ENCODE measurements around the gene CPNE8.

The CPNE8 gene

DNA sequence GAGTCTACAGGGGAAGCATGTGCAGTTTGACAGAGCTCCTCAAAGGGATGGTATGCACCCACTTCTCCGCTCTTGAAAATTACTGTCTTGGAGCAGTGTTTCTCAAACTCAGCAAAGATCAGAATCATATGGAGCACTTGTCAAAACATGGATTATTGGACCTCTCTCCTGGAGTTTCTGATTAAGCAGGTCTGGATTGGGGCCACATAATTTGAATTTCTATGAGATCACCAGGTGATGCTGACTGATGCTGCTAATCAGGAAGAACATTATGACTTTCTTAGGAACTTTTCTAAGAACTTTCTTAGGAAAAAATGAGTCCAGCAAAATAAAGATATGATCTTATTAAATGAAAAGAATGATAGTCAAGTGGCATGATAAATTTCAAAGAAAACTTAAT is 144.3 kb downstream of the CPNE8 start:
- H2AFZ ChIP-seq (ENCODE audit: low read length) = no peak overlapping the region
- H4K20me1 ChIP-seq (ENCODE audit: insufficient read depth, low read length, poor library complexity, severe bottlenecking) = no peaks in the 10 kb centered on the region
- H3K9me3 ChIP-seq (ENCODE audit: insufficient read depth, low read depth, low read length) = no peaks in the 10 kb centered on the region
- H3K36me3 ChIP-seq (ENCODE audit: insufficient read depth, low read length) = no peaks in the 10 kb centered on the region
- H3K27me3 ChIP-seq (ENCODE audit: insufficient read depth, low read length, poor library complexity, severe bottlenecking) = no peaks in the 10 kb centered on the region
- H3K9me2 ChIP-seq (replicated peaks; ENCODE audit: low read depth, low read length) = no peaks in the 10 kb centered on the region
- H3K4me2 ChIP-seq (ENCODE audit: low read depth, low read length, poor library complexity, severe bottlenecking) = no peak overlapping the region
- no peak for TF ChIP-seq EZH2phosphoT487 (IDR thresholded peaks at IDR 0.05; ENCODE audit: borderline replicate concordance)
- no peak for TF ChIP-seq CTCF (conservative IDR thresholded peaks at IDR 0.05; ENCODE audit: low read length)
- H3K9ac ChIP-seq (ENCODE audit: low read depth, low read length, poor library complexity, severe bottlenecking) = no peak overlapping the region
- no peaks in the 10 kb centered on the region for H3F3A ChIP-seq (ENCODE audit: low read depth)
- no peaks in the 10 kb centered on the region for H3K79me2 ChIP-seq (ENCODE audit: insufficient read depth, low read length)
- H3K4me1 ChIP-seq (ENCODE audit: insufficient read depth, low read length, poor library complexity, severe bottlenecking) = no peaks in the 10 kb centered on the region
- H3K4me3 ChIP-seq (ENCODE audit: low read length, poor library complexity, severe bottlenecking) = no peak overlapping the region

GRCh38 chr12:38759621-38760020 is 145.8 kb downstream of the CPNE8 start:
- no peaks in the 10 kb centered on the region for H3K36me3 ChIP-seq (ENCODE audit: insufficient read depth, low read length)
- TF ChIP-seq EZH2phosphoT487 (IDR thresholded peaks at IDR 0.05; ENCODE audit: borderline replicate concordance) = no peak
- H2AFZ ChIP-seq (ENCODE audit: low read length) = no peak overlapping the region
- no peaks in the 10 kb centered on the region for H3F3A ChIP-seq (ENCODE audit: low read depth)
- no peaks in the 10 kb centered on the region for H3K4me1 ChIP-seq (ENCODE audit: insufficient read depth, low read length, poor library complexity, severe bottlenecking)
- H3K27me3 ChIP-seq (ENCODE audit: insufficient read depth, low read length, poor library complexity, severe bottlenecking) = no peaks in the 10 kb centered on the region
- H3K9ac ChIP-seq (ENCODE audit: low read depth, low read length, poor library complexity, severe bottlenecking) = no peak overlapping the region
- no peaks in the 10 kb centered on the region for H3K79me2 ChIP-seq (ENCODE audit: insufficient read depth, low read length)
- H4K20me1 ChIP-seq (ENCODE audit: insufficient read depth, low read length, poor library complexity, severe bottlenecking) = no peaks in the 10 kb centered on the region
- H3K9me2 ChIP-seq (replicated peaks; ENCODE audit: low read depth, low read length) = no peaks in the 10 kb centered on the region
- no peak overlapping the region for H3K4me3 ChIP-seq (ENCODE audit: low read length, poor library complexity, severe bottlenecking)
- H3K4me2 ChIP-seq (ENCODE audit: low read depth, low read length, poor library complexity, severe bottlenecking) = no peak overlapping the region
- H3K9me3 ChIP-seq (ENCODE audit: insufficient read depth, low read depth, low read length) = no peaks in the 10 kb centered on the region

DNA sequence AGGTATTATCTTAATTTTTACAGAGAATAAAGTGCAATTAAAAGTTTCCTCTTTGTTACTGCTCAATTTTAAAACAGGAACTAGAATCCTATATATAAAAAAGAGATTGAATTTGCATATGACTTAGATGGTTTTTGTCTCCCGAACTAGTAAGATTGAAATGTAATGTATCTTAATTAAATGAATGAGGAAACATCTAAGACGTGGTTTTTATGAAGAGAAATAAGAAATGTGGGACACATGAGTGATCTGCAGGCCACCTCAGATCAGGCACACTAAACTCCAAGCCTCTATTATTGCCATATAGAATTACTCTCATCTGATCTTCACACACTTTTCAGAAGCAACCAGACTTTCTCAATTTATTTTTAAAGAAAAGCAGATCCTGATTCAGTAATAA is 158.6 kb downstream of the CPNE8 start:
- H3K4me1 ChIP-seq (ENCODE audit: insufficient read depth, low read length, poor library complexity, severe bottlenecking) = no peaks in the 10 kb centered on the region
- no peaks in the 10 kb centered on the region for H3K9me2 ChIP-seq (replicated peaks; ENCODE audit: low read depth, low read length)
- no peak overlapping the region for H2AFZ ChIP-seq (ENCODE audit: low read length)
- H3K4me2 ChIP-seq (ENCODE audit: low read depth, low read length, poor library complexity, severe bottlenecking) = no peak overlapping the region
- no peaks in the 10 kb centered on the region for H3K9me3 ChIP-seq (ENCODE audit: insufficient read depth, low read depth, low read length)
- H3K79me2 ChIP-seq (ENCODE audit: insufficient read depth, low read length) = no peaks in the 10 kb centered on the region
- no peak for TF ChIP-seq CTCF (conservative IDR thresholded peaks at IDR 0.05; ENCODE audit: low read length)
- TF ChIP-seq EZH2phosphoT487 (IDR thresholded peaks at IDR 0.05; ENCODE audit: borderline replicate concordance) = no peak
- no peaks in the 10 kb centered on the region for H3K27me3 ChIP-seq (ENCODE audit: insufficient read depth, low read length, poor library complexity, severe bottlenecking)
- no peak overlapping the region for H3K9ac ChIP-seq (ENCODE audit: low read depth, low read length, poor library complexity, severe bottlenecking)
- H3K4me3 ChIP-seq (ENCODE audit: low read length, poor library complexity, severe bottlenecking) = no peak overlapping the region
- H3F3A ChIP-seq (ENCODE audit: low read depth) = no peaks in the 10 kb centered on the region
- no peaks in the 10 kb centered on the region for H4K20me1 ChIP-seq (ENCODE audit: insufficient read depth, low read length, poor library complexity, severe bottlenecking)
- H3K36me3 ChIP-seq (ENCODE audit: insufficient read depth, low read length) = no peaks in the 10 kb centered on the region

- Histone ChIP-seq H3F3A (ENCODE audit: low read depth) (no peaks in the 10 kb centered on the region), H4K20me1 (ENCODE audit: insufficient read depth, low read length, poor library complexity, severe bottlenecking) (no peaks in the 10 kb centered on the region), H3K9ac (ENCODE audit: low read depth, low read length, poor library complexity, severe bottlenecking) (no peak overlapping the region), H3K4me2 (ENCODE audit: low read depth, low read length, poor library complexity, severe bottlenecking) (no peak overlapping the region), H3K9me3 (ENCODE audit: insufficient read depth, low read depth, low read length) (no peaks in the 10 kb centered on the region), H3K27me3 (ENCODE audit: insufficient read depth, low read length, poor library complexity, severe bottlenecking) (no peaks in the 10 kb centered on the region), H3K9me2 (replicated peaks; ENCODE audit: low read depth, low read length) (no peaks in the 10 kb centered on the region), H2AFZ (ENCODE audit: low read length) (no peak overlapping the region), H3K4me1 (ENCODE audit: insufficient read depth, low read length, poor library complexity, severe bottlenecking) (no peaks in the 10 kb centered on the region), H3K36me3 (ENCODE audit: insufficient read depth, low read length) (no peaks in the 10 kb centered on the region), H3K4me3 (ENCODE audit: low read length, poor library complexity, severe bottlenecking) (no peak overlapping the region), H3K79me2 (ENCODE audit: insufficient read depth, low read length) (no peaks in the 10 kb centered on the region)
- TF ChIP-seq EZH2phosphoT487 (IDR thresholded peaks at IDR 0.05; ENCODE audit: borderline replicate concordance) = no peak
- no peak for TF ChIP-seq CTCF (conservative IDR thresholded peaks at IDR 0.05; ENCODE audit: low read length)
Observed at GRCh38 chr12:38745601-38746000, 159.8 kb downstream of the CPNE8 start.

All from Loucy (cell line).